OCI-LY7 (cell line): ENCODE data around the gene ZNF592. TPM values are rescaled to one million over a fixed set of nuclear protein-coding genes. Genes with fewer than 3 reads are reported as not detected.

Source experiments
- BruUV-seq: library from RNA; stranded (reverse); fragments of 400-500 nt; replicated peaks from 2 replicates; lab custom pipeline; 2021; lab: Mats Ljungman, UMichigan
- CTCF ChIA-PET: fragments of 300-600 bp; sonication (Branson Sonifier 250); formaldehyde crosslinking; loops from one replicate; lab custom pipeline; 2022; ENCODE audit warnings: antibody characterized with exemption; ENCODE audit not compliant: unreplicated experiment; lab: Charles Lee
- POLR2A ChIA-PET: fragments of 300-600 bp; sonication (Branson Sonifier 250); formaldehyde crosslinking; loops from one replicate; lab custom pipeline; 2022; ENCODE audit warnings: antibody characterized with exemption; lab: Charles Lee
- DNase-seq: peaks from one replicate; pipeline ENCODE4 v3.0.0-alpha.2; 2015; ENCODE audit warnings: low spot score
- H2AFZ ChIP-seq: fragments of 200-600 bp; sonication (generic), shearing (Covaris generic); 2 replicates; pipeline ENCODE4 v1.6.1; 2014; ENCODE audit warnings: mild to moderate bottlenecking, antibody characterized with exemption, low read length, moderate library complexity
- H3K27ac ChIP-seq: fragments of 200-600 bp; sonication (generic); 2 replicates; pipeline ENCODE4 v1.5.1; 2014; ENCODE audit warnings: mixed run types, low read depth, mild to moderate bottlenecking, moderate library complexity, low read length, inconsistent platforms; ENCODE audit not compliant: poor library complexity, severe bottlenecking
- H3K36me3 ChIP-seq: fragments of 200-600 bp; sonication (generic); 2 replicates; pipeline ENCODE4 v1.6.1; 2014; ENCODE audit warnings: mild to moderate bottlenecking, antibody characterized with exemption, low read length, moderate library complexity, mixed read lengths; ENCODE audit not compliant: insufficient read depth
- H3K4me1 ChIP-seq: fragments of 200-600 bp; sonication (generic); 2 replicates; pipeline ENCODE4 v1.5.1; 2014; ENCODE audit warnings: mild to moderate bottlenecking, low read length; ENCODE audit not compliant: insufficient read depth, poor library complexity, severe bottlenecking
- H3K4me2 ChIP-seq: fragments of 200-600 bp; sonication (generic); 2 replicates; pipeline ENCODE4 v1.6.1; 2014; ENCODE audit warnings: mild to moderate bottlenecking, low read length
- H3K4me3 ChIP-seq: fragments of 200-600 bp; sonication (generic); 2 replicates; pipeline ENCODE4 v1.5.1; 2014; ENCODE audit warnings: mild to moderate bottlenecking, low read depth, low read length; ENCODE audit not compliant: poor library complexity, severe bottlenecking
- H3K79me2 ChIP-seq: fragments of 200-600 bp; sonication (generic); 2 replicates; pipeline ENCODE4 v1.6.1; 2016; ENCODE audit warnings: low read depth, mild to moderate bottlenecking, low read length, moderate library complexity, mixed read lengths; ENCODE audit not compliant: insufficient read depth
- H3K9me2 ChIP-seq: fragments of 200-600 bp; sonication (generic); 2 replicates; pipeline ENCODE4 v1.6.1; 2016; ENCODE audit warnings: mild to moderate bottlenecking, low read length, mixed read lengths; ENCODE audit not compliant: insufficient read depth
- H3K9me3 ChIP-seq: fragments of 200-600 bp; sonication (generic); 2 replicates; pipeline ENCODE4 v1.6.1; 2014; ENCODE audit warnings: mild to moderate bottlenecking, mixed run types, low read length, mixed read lengths
- H4K20me1 ChIP-seq: fragments of 200-600 bp; sonication (generic); 2 replicates; pipeline ENCODE4 v1.6.1; 2014; ENCODE audit warnings: mild to moderate bottlenecking, antibody characterized with exemption, low read length, moderate library complexity, mixed read lengths; ENCODE audit not compliant: insufficient read depth
- CTCF ChIP-seq: fragments of 200-600 bp; sonication (generic); conservative IDR thresholded peaks from 2 replicates; pipeline ENCODE4 v1.5.1; 2014; ENCODE audit warnings: mild to moderate bottlenecking, antibody characterized with exemption, low read length, moderate library complexity, mixed read lengths
- EZH2phosphoT487 ChIP-seq: fragments of 200-600 bp; sonication (generic); IDR thresholded peaks from 2 replicates; pipeline ENCODE4 v1.6.1; 2018; ENCODE audit warnings: low read depth, borderline replicate concordance, mild to moderate bottlenecking, mixed run types, antibody characterized with exemption, low read length, moderate library complexity, mixed read lengths
- intact Hi-C: fragments of 100-400 bp; cut with micrococcal nuclease; formaldehyde crosslinking; loops from one replicate; pipeline ENCODE4 v1.10.0; 2022; ENCODE audit not compliant: unreplicated experiment
- small RNA-seq: library from RNA; depleted of rRNA; stranded (forward); fragments of <200 nt; gene quantifications from one replicate; pipeline ENCODE3, GENCODE V24; 2014
- total RNA-seq, 2 experiments: library from RNA; depleted of rRNA in 1 of 2; stranded (reverse); fragments of >200 nt in 1 of 2; shearing (Covaris generic) in 1 of 2; gene quantifications; 2 replicates each; pipeline ENCODE4 v1.2.3, GENCODE V29; 2014 to 2022

The ZNF592 gene
- total RNA-seq, 2 experiments from 2014 or later, result 23.0 to 41.3 TPM

- no peak for TF ChIP-seq CTCF
- TF ChIP-seq EZH2phosphoT487, result no peak
- CTCF ChIA-PET, result interaction anchor here (0.6 kb wide), 1 partner anchor 39 kb away, joined by 3 read pairs; no protein-coding TSS in a partner anchor
- Histone ChIP-seq H2AFZ (no peak overlapping the region), H3K4me3 (no peak overlapping the region), H3K4me2 (no peak overlapping the region), H3K9me2 (no peaks in the 10 kb centered on the region), H3K9me3 (peaks cover 6% of the 10 kb centered on the region; the same call in 1 of the 2 replicates), H3K36me3 (no peaks in the 10 kb centered on the region), H3K79me2 (no peaks in the 10 kb centered on the region), H3K4me1 (no peaks in the 10 kb centered on the region), H3K27ac (no peak overlapping the region), H4K20me1 (no peaks in the 10 kb centered on the region)
- intact Hi-C loops, result no loop called here
- BruUV-seq, result no TSS peak
- POLR2A ChIA-PET, result interaction anchor here (0.6 kb wide), 1 partner anchor 76 kb away, joined by 4 read pairs; no protein-coding TSS in a partner anchor
- DNase-seq, result no peak
Observed at GRCh38 chr15:84852212-84852611, 103.8 kb downstream of the ZNF592 start.

GRCh38 chr15:84855136-84855535, 106.7 kb downstream of the ZNF592 start:
- Histone ChIP-seq H3K4me1 (no peaks in the 10 kb centered on the region), H4K20me1 (no peaks in the 10 kb centered on the region), H3K9me3 (no peaks in the 10 kb centered on the region), H3K9me2 (no peaks in the 10 kb centered on the region), H2AFZ (no peak overlapping the region), H3K4me2 (no peak overlapping the region), H3K79me2 (no peaks in the 10 kb centered on the region), H3K27ac (no peak overlapping the region), H3K36me3 (no peaks in the 10 kb centered on the region), H3K4me3 (no peak overlapping the region)
- CTCF ChIA-PET, result no interaction called here
- POLR2A ChIA-PET, result no interaction called here
- TF ChIP-seq EZH2phosphoT487 (no peak), CTCF (no peak)
- no peak for DNase-seq
- no TSS peak for BruUV-seq
- intact Hi-C loops, result no loop called here

GRCh38 chr15:84855765-84856164, 107.4 kb downstream of the ZNF592 start:
- Histone ChIP-seq H3K4me2 (no peak overlapping the region), H3K9me3 (no peaks in the 10 kb centered on the region), H3K4me1 (no peaks in the 10 kb centered on the region), H3K27ac (no peak overlapping the region), H3K9me2 (no peaks in the 10 kb centered on the region), H2AFZ (no peak overlapping the region), H3K4me3 (no peak overlapping the region), H4K20me1 (no peaks in the 10 kb centered on the region), H3K79me2 (no peaks in the 10 kb centered on the region), H3K36me3 (no peaks in the 10 kb centered on the region)
- no peak for DNase-seq
- TF ChIP-seq EZH2phosphoT487, result no peak
- no peak for TF ChIP-seq CTCF
- no TSS peak for BruUV-seq
- POLR2A ChIA-PET, result no interaction called here
- CTCF ChIA-PET, result no interaction called here
- intact Hi-C loops, result no loop called here

Small RNA genes within 50 kb of the gene (small RNA-seq; reads per million reads assigned to genes)
- not detected for gene RF00402

Other genes with a start within 250 kb of the ZNF592 start
- 12.4 and 21.7 TPM in 2 replicates for gene ZSCAN2, start 147.6 kb upstream of the ZNF592 start, total RNA-seq (2014; rRNA removed; shearing (Covaris generic))
- 12.0 and 12.1 TPM in 2 replicates for gene ZSCAN2, start 147.6 kb upstream of the ZNF592 start, total RNA-seq (2022)
- 29.7 and 38.1 TPM in 2 replicates for gene WDR73, start 94.3 kb upstream of the ZNF592 start, total RNA-seq (2014; rRNA removed; shearing (Covaris generic))
- 28.7 TPM in 2 replicates for gene WDR73, start 94.3 kb upstream of the ZNF592 start, total RNA-seq (2022)
- 5.3 and 10.3 TPM in 2 replicates for gene NMB, start 90.4 kb upstream of the ZNF592 start, total RNA-seq (2014; rRNA removed; shearing (Covaris generic))
- gene NMB, start 90.4 kb upstream of the ZNF592 start, total RNA-seq (2022), result 6.6 and 8.7 TPM in 2 replicates
- gene SEC11A, start 32.5 kb upstream of the ZNF592 start, total RNA-seq (2014; rRNA removed; shearing (Covaris generic)), result 41.4 and 47.0 TPM in 2 replicates
- 87.6 and 93.6 TPM in 2 replicates for gene SEC11A, start 32.5 kb upstream of the ZNF592 start, total RNA-seq (2022)
- gene ALPK3, start 68.8 kb downstream of the ZNF592 start, total RNA-seq (2014; rRNA removed; shearing (Covaris generic)), result 0.16 and 1.8 TPM in 2 replicates
- gene ALPK3, start 68.8 kb downstream of the ZNF592 start, total RNA-seq (2022), result 0.15 and 0.23 TPM in 2 replicates
- gene SLC28A1, start 136.1 kb downstream of the ZNF592 start, total RNA-seq (2014; rRNA removed; shearing (Covaris generic)), result not detected in 2 replicates
- gene SLC28A1, start 136.1 kb downstream of the ZNF592 start, total RNA-seq (2022), result not detected in 2 replicates
- gene PDE8A, start 233.3 kb downstream of the ZNF592 start, total RNA-seq (2014; rRNA removed; shearing (Covaris generic)), result 17.3 and 28.3 TPM in 2 replicates
- gene PDE8A, start 233.3 kb downstream of the ZNF592 start, total RNA-seq (2022), result 29.6 and 32.3 TPM in 2 replicates